ENCODE measurements around the gene ATP1A2.

The ATP1A2 gene

DNA sequence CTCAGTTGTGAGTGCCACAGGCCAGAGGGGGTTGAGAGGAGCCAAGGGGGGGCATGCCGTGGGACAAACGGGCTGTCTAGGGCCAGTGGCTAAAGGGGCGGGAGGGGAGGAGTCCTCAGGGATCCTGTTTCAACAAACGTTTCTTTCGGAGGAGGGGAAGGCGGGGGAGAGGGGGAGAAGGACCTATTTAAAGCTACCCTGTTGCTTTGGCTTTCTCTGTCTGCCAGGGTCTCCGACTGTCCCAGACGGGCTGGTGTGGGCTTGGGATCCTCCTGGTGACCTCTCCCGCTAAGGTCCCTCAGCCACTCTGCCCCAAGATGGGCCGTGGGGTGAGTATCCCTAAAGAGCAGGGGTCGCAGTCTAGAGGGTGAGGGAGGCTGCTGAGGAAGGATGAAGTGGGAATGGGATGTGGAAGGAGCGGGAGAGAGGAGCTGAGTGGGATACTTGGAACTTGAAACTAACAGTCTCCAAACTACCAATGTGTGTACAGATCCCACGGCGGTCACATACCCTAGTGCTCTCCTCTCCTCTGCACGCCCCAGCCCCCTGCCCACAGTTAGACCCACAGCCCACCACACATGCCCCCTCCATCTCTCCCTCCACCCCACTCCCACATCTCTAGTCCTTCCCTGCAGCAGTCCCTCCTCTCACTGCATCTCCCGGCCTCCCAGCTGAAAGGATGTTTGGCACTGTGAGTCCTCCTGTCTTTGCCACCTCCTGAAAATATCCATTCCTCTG is at the start of gene ATP1A2:
ATP1A2 (plus strand) TSS at position 215 of the 738 bp plus-strand sequence; CDS start at position 318, 103 bp downstream.
- DNase-seq = no peak

DNA sequence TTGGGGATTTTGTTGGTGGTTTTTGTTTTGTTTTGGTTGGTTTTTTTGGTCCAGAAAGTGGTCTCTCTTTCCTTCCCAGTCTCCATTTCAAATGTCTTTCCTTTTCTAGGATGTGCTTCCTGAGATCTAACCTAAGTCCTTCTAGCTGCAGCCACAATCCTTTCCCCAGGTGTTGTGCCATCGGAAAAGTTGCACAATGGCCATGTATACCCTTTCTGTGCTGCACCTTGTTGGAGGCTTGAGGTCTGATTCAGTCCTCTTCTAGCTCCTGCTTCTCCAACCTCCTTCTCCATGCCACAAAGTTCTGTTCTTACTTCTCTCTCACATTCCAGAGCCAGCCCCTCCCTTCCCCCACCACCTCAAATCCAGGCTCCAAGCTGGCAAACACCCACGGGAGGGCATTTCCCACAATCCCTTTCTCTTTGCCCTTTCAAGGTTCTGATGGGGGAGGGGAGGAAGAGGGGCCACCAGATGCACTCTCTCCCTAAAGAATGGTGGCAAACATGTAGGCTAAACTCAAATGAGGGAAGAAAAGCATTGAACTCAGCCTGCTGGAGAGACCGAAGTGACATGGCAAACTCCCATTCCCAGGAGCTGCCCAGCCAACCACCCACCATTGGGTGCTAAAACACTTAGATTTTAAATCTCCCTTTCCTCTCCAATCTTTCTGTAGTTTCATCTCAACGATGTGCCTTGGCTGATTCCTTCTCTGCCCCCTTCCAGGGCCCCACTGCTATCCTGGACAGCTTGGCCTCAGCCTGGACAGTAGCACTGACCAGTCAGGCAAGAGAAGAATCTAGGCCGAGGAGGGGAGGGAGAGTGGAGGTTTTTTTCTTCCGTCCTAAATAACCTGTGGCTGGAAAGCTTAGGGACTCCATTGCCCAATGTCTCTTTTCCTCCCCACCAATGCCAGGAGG is 48.5 kb upstream of the ATP1A2 start:
- DNase-seq = no peak

DNA sequence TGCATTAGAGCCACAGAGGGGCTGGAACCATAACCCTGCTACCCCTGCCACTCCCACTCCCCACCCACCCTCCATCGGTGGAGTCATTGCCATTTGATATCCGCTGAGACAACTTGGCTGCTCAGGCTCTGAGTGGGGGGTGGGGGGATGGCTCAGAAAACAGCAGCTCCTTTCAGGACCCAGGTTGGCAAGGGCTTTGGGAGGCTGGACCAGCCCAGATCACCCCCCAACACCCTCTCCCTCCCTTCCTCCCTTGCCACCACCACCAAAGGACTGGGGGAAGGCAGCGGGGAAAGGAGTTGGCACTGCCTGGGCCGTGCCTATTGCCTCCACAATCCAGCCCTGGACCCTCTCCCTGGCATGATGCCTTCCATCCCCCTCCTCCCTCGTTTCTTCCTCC is 47.3 kb upstream of the ATP1A2 start:
- no peak for DNase-seq

DNA sequence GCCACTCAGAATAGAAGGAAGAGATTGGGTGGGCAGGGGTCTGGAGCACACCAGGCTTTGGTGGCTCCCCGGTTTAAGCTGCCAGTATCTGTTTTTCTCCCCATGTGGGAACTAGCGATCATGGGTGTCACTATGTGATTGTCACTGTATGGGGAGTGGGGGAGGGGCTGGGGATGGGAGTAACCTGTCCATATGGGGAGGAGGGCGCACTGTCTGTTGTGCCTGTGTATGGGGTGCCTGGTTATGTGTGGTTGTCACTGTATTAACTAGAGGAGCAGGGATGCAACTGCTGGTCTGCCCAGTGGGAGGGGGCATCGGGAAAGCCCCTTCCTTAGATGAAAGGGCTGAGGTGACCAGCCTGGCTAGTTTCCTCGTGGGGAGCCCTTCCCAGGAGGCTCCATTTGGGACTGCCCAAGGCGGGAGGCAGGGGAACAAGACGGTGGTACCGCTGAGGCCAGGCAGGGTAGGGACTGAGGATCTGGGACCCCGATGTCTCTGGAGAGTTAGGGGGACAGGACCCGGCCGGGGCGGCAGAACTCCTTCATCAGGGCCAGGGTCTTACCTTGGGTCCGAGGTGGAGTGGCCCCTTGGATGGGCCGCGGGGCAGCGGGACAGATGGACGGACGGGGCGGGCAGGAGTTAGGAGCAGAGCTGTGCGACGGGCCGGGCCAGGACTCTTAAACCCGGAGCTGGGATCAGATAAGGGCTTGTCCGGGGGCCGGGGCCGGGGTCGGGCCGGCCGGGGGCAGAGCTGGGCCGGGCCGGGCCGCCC is 45.9 kb upstream of the ATP1A2 start, which contains the start of gene KCNJ10:
KCNJ10 (minus strand) TSS at position 701 of the 772 bp plus-strand sequence. CDS start 27,628 bp downstream, outside the sequence.
- no peak for DNase-seq

DNA sequence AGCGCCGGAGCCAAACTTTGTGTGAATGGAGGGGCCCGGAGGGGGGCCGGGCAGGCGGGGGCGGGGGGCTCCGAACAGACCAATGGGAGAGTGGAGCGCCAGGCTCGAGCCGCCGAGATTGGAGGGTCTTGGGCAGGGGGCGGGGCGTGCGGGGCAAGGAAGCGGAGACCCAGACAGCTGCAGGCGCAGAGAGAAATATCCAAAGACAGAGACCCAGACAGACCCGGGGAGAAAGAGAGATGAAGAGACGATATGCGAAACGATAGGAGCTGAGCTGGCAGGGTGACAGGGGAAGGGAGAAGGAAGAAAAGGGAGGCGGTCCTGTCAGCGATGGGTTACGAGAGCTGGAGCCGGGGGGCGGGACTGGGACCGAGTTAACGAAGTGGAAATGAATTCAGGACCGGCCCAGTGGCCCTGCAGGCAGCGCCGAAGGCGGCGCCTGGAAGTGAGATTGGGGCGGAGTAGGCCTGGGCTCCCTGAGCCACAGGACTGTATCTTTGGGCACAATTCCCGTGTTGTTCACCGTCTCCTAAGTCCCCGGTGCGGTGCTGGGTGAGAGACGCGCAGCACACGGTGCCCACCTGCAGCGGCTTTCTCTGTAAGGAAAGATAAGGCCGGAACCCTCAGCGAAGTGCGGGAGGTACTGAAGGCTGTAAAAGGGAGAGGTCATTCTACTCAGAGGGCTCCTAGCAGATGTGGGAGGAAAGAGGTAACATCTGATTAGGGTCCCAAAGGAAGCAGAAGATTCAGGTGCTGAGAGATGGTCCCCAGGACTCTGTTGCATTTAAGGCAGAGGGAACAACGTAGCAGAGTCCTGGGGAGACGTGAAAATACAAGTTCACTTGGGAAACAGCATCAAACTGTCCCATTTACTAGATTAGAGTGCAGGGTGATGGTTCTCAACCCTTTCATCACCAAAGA is 45.1 kb upstream of the ATP1A2 start:
- DNase-seq = peak; percentile 55

DNA sequence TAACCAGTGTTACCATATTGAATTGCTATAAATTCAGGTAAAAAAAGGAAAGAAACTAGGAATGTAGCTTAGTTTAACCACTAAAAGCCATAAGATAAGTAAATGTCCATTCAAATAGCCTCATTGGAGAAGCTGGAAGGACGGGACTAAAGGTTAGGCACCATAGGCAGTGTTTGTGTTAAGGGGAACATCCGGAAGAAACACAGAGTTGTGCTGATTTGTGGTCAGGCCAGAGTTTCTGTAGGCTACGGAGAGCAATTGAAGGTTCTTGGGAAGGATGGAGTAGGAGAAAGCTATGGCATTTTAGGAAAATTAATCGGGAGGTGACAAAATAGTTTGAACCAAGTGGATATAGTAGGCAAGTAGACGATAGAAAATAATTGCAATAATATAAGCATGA is 44.3 kb upstream of the ATP1A2 start:
- DNase-seq = no peak

DNA sequence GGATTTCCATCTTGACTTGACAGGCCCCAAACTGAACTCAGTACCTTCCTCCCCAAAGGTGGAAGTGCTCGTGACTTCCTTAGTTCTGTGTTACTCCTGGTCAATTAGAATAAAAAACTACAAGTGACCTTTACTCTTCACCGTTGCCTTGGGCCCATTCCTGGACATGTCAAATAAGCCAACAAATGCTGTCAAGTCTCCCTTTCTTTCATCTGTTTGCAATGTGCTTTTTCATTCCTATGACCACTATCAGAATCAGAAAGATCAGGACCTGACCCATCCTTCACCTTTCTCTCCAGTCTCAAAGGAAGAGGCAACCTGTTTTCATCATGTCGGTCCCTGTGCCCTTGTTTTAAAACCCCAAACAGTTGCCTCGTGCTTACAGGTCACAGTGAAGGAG is 40.7 kb upstream of the ATP1A2 start:
- no peak for DNase-seq

DNA sequence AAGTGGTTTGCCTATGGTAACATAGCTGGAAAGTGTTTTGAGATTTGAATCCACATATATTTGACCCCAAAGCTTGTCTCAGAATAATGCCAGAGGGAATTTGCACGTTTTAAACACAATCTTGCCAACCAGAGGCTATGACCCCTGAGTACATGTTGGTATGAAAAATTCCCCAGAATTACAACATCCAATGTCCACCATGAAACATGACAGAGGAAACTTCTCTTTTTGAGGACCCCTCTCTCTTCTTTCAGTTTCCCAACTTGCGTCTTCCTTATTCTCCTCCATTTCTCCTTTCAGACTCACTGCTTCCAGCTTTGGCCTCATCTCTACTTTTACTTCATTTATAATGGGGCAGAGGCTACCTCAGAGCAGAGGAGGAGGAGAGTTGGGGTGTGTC is 39.7 kb upstream of the ATP1A2 start:
- DNase-seq = no peak

DNA sequence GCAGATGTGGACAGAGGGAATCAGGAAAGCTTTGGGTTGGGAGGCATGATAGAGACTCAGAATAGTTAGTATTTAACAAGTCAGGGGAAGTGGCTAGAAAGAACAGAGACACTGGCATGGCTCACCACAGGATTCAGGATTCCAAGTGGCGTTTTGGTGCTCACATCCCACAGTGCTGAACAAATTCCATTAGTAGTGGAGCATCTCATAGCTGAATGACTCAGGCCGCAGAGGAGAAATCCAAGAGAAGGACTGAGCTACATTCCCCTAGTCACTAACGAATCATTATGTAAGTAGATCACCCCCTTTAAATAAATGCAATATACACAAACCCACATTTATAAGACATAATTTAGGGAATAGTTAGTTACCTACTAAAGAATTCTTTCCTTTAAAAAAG is 39.3 kb upstream of the ATP1A2 start:
- DNase-seq = no peak

DNA sequence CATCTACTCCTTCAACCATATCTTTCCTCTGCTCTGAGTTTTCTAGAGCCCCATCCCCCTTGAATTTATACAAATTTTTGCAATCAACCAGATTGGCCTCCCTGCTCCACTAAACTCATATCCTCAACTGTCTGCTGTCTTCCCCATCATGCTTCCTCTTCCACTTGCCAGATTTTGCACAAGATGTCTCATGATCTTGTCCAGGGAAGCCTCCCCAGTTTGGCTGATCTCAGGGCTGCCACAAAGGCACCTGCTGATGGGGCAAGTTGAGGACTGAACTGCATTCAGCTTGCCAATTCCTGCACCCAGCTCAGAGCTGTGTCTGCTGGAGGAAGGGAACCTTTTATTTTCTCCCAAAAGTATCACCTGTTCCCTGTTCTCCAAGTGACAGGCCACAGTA is 38.1 kb upstream of the ATP1A2 start:
- DNase-seq = no peak

DNA sequence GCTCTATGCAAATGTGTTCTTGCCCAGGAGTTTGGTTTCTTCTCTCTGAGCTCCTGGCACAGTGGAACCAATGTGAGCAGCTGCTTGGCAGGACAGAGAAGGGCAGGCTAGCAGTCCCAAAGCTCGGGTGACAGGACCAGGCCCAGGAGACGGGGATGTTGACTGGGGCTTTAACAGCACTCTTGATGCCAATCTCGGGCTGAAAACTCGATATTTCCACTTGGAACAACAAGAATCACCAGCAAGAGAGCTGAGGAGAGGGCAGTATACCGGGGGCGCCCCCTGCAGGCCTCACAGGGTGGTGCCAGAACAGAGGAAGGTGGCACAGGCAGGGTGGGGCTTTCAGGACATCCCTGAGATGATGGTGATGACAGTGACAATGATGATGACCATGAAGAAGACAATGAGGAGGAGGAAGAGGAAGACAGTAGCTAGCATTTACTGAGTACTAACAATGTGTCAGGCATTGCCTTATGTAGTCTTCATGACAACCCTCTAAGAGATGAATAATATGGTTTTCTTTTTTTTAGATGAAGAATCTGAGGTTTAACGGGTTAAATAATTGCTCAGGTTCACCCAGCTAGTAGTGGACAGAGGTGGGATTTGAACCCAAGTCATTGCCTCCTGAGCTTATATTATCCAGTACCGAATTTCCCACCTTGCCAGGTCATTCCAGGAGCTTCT is 36.9 kb upstream of the ATP1A2 start:
- DNase-seq = no peak

DNA sequence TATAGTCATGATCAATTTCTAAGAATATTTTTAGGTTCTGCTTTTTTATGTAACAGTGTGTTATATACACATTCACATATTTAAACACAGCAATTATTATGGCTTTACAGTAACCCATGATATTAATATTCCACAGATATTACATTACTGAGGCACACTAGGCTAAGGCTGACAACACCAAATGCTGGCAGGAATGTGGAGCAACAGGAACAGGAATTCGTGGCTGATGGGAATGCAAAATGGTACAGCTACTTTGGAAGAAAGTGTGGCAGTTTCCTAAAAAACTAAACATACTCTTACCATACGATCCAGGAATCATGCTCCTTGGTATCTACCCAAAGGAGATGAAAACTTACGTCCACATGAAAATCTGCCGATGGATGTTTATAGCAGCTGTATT is 36.1 kb upstream of the ATP1A2 start:
- no peak for DNase-seq

DNA sequence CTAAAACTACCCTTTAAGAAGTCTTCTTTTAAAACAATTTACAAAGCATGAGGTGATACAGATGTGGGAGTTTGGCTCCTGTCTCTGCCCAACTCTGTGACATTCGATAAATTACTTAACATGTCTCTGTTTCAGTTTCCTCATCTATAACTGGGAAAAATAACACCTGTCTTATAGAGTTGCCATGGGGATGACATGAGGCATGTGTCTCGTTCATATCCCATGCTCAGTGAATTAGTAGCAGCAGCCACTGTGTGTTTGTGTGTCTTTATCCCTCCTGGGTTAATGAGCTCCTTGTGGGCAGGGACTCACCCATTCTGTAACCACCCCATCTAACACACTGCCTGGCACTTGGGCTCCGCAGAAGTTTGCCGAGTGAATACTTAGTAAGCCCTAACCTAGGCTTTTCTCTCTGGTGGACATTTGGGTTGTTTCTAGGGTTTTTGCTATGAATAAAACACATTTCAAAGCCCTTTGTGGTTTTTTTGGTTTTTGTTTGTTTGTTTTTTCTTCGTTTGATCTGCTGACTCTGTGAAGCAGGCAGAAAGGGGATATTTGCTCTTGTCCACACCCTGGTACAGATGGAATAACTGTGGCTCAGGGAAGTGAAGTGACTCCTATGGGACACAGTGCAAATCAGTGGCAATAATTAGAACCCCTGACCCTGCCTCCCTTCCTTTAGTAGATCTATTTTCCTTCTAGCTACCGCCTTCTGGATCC is 35.0 kb upstream of the ATP1A2 start:
- no peak for DNase-seq

DNA sequence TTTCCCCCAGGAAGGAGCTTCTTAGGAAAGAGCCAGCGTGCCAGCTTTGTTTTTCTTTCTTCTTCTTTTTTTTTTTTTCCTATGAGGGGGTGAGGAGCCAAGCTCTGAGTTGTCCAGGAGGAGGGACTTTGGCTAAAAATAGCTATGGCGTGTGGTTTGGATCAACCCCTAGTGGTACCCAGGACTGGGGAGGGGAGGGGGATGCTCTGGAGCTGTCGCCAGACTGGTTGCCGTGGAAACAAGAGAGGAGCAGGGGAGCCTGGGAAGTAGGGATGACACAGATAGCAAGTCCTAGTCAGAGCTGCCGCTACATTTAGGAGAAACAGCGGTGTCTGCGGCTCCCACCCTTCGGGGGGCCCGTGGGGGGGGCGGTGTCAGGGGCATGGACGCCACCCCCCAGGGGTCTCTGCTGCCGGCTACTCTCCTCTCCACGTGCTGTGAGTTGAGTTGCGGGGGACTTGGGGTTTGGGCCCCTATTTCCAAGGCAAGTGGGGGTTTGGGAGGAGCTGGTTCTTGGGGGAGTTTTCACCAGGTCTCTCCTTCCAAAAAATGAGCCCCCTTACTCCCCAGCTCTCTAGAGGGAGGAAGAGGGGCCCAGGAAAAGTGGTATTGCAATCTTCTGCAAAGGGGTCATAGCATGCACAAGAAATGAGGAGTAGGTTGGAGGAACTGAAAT is 34.2 kb upstream of the ATP1A2 start, which contains the start of gene KCNJ9:
KCNJ9 (plus strand) TSS at position 278 of the 676 bp plus-strand sequence. CDS start 2,493 bp downstream, outside the sequence.
- no peak for DNase-seq

DNA sequence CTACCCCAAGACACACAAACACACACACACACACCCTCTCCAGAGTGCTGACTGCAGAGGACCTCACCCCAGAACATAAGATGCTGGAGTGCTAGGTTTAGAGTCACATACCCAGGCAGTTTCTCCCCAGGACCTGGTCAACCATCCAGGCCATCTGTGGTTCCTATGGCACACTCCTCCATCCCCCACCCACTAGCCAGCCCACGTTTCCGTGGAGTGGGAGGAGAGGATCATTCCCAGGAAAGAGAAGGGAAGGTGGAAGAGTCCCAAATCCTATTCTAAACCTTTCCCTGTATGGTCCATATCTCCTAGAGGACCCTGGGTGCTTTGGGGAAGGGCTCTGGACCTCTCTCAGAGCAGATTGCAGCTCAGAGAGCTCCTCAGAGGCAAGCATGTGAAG is 33.1 kb upstream of the ATP1A2 start:
- DNase-seq = no peak

DNA sequence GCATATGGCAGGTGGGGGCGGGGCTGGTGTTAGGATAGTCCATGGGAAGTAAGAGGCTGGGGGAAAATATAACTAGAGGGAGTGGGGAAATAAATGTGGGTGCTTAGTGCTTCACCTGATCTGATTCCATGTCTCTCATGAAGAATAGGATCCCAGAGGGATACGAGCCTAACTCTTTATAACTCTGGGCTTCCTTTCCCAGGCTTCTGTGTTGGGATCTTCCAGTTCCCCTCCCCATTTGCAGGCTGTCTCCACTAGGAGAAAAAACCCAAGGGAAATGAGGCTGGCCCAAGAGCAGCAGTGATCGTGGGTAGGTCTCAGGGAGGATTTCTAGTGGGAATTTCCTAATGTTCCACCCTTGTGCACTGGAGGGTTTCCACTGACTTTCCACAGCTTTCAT is 32.6 kb upstream of the ATP1A2 start:
- no peak for DNase-seq

DNA sequence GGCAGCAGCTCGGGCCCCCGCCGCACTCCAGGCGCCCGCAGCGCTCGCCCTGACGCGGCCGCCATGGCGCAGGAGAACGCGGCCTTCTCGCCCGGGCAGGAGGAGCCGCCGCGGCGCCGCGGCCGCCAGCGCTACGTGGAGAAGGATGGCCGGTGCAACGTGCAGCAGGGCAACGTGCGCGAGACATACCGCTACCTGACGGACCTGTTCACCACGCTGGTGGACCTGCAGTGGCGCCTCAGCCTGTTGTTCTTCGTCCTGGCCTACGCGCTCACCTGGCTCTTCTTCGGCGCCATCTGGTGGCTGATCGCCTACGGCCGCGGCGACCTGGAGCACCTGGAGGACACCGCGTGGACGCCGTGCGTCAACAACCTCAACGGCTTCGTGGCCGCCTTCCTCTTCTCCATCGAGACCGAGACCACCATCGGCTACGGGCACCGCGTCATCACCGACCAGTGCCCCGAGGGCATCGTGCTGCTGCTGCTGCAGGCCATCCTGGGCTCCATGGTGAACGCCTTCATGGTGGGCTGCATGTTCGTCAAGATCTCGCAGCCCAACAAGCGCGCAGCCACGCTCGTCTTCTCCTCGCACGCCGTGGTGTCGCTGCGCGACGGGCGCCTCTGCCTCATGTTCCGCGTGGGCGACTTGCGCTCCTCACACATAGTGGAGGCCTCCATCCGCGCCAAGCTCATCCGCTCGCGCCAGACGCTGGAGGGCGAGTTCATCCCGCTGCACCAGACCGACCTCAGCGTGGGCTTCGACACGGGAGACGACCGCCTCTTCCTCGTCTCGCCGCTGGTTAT is 31.4 kb upstream of the ATP1A2 start:
- DNase-seq = peak; percentile 64

DNA sequence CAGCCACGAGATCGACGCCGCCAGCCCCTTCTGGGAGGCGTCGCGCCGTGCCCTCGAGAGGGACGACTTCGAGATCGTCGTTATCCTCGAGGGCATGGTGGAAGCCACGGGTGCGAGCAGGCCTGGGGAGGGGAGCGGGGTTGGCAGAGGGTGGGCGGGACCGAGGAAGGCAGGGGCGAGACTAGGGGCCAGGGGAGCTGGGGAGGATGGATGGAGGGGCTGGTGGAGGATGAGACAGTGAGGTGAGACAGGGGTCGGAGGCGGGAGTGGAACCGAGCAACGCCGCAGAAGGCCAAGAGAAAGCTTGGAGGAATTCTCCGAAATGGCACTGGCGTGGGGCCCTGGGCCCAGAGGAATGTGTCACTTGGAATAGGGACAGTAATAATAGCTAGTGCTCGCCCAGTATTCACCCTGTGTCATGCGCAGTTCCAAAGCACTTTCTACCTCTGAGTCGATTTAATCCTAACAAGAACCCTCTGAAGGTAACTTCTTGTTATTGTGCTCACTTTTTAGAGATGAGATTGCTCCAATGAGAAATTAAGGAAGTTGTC is 30.7 kb upstream of the ATP1A2 start:
- no peak for DNase-seq

All from activated T-cell treated with anti-CD3 and anti-CD28 coated beads for 4 hours (primary cell).